ENCODE measurements around the gene TREM1.
"Not testable (repeated sequence)": the region's sequence is repeated elsewhere in the genome, so short reads cannot be mapped to it uniquely, and the experiment has no call there.

Gene TREM1

GRCh38 chr6:41252401-41253169, 33.9 kb downstream of the TREM1 start:
- no peak overlapping the region for H3K4me3 ChIP-seq (ENCODE audit: low read length)
- no peak for TF ChIP-seq CTCF (IDR thresholded peaks at IDR 0.05; ENCODE audit: insufficient read depth, low read depth, low read length, missing control alignments)
- DNase-seq (ENCODE audit: low read depth) = no peak

GRCh38 chr6:41247882-41248705, 38.4 kb downstream of the TREM1 start:
- no peak for DNase-seq (ENCODE audit: low read depth)
- H3K4me3 ChIP-seq (ENCODE audit: low read length) = no peak overlapping the region
- no peak for TF ChIP-seq CTCF (IDR thresholded peaks at IDR 0.05; ENCODE audit: insufficient read depth, low read depth, low read length, missing control alignments)

GRCh38 chr6:41247288-41247865, 39.1 kb downstream of the TREM1 start:
- H3K4me3 ChIP-seq (ENCODE audit: low read length) = no peak overlapping the region
- DNase-seq (ENCODE audit: low read depth) = no peak
- no peak for TF ChIP-seq CTCF (IDR thresholded peaks at IDR 0.05; ENCODE audit: insufficient read depth, low read depth, low read length, missing control alignments)

GRCh38 chr6:41246529-41246928, 40.0 kb downstream of the TREM1 start:
- DNase-seq (ENCODE audit: low read depth); H3K4me3 ChIP-seq (ENCODE audit: low read length): not testable (repeated sequence)

GRCh38 chr6:41239467-41240159, 46.9 kb downstream of the TREM1 start:
- no peak overlapping the region for H3K4me3 ChIP-seq (ENCODE audit: low read length)
- TF ChIP-seq CTCF (IDR thresholded peaks at IDR 0.05; ENCODE audit: insufficient read depth, low read depth, low read length, missing control alignments) = no peak
- DNase-seq (ENCODE audit: low read depth) = no peak

GRCh38 chr6:41237128-41237527, 49.4 kb downstream of the TREM1 start:
- no peak overlapping the region for H3K4me3 ChIP-seq (ENCODE audit: low read length)
- no peak for DNase-seq (ENCODE audit: low read depth)
- TF ChIP-seq CTCF (IDR thresholded peaks at IDR 0.05; ENCODE audit: insufficient read depth, low read depth, low read length, missing control alignments) = no peak

GRCh38 chr6:41236276-41236675, 50.2 kb downstream of the TREM1 start:
- TF ChIP-seq CTCF (IDR thresholded peaks at IDR 0.05; ENCODE audit: insufficient read depth, low read depth, low read length, missing control alignments) = no peak
- DNase-seq (ENCODE audit: low read depth) = no peak
- H3K4me3 ChIP-seq (ENCODE audit: low read length) = no peak overlapping the region
